ENCODE data around the gene UBA6.
"Not testable (repeated sequence)": the region's sequence is repeated elsewhere in the genome, so short reads cannot be mapped to it uniquely, and the experiment has no call there.

UBA6 gene

DNA sequence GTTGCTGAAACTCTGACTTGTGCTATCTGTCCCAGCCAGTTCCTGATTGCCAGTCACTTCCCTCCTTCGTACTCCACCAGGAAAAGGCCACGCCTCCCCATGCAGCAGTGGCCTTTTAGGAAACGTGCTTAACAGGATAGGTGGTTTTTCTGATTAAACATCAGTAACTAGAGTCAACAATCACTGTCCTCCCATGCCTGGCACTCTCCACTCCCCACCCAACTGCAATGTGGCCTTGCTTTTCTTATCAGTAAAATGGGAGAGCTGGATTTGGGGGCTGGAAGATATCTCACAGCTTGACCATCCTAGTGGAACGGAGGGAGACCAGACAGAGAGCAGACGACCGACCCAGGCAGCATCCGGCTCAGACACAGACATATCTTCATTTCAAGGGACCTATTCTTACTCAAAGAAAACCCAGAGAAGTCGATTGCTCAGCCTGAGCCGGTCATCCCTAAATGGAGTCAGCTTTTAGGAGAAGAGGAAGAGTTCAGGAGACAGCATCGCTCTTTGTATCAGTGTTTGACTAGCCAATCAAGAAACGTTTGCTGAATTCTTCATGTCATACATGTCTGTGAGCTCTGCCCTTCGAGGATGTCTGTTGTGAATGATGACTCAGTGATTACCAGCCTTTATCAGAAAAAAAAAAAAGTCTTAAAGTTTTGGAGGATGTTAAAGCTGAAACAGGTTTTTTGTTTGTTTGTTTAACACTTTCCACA lies 12.7 kb upstream of the UBA6 start:
- TF ChIP-seq, protein P1, sequence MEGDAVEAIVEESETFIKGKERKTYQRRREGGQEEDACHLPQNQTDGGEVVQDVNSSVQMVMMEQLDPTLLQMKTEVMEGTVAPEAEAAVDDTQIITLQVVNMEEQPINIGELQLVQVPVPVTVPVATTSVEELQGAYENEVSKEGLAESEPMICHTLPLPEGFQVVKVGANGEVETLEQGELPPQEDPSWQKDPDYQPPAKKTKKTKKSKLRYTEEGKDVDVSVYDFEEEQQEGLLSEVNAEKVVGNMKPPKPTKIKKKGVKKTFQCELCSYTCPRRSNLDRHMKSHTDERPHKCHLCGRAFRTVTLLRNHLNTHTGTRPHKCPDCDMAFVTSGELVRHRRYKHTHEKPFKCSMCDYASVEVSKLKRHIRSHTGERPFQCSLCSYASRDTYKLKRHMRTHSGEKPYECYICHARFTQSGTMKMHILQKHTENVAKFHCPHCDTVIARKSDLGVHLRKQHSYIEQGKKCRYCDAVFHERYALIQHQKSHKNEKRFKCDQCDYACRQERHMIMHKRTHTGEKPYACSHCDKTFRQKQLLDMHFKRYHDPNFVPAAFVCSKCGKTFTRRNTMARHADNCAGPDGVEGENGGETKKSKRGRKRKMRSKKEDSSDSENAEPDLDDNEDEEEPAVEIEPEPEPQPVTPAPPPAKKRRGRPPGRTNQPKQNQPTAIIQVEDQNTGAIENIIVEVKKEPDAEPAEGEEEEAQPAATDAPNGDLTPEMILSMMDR (IDR thresholded peaks at IDR 0.05; ENCODE audit: low read depth, low read length): no peak
- no peak overlapping the region for H3K4me3 ChIP-seq (ENCODE audit: low read depth, low read length)

DNA sequence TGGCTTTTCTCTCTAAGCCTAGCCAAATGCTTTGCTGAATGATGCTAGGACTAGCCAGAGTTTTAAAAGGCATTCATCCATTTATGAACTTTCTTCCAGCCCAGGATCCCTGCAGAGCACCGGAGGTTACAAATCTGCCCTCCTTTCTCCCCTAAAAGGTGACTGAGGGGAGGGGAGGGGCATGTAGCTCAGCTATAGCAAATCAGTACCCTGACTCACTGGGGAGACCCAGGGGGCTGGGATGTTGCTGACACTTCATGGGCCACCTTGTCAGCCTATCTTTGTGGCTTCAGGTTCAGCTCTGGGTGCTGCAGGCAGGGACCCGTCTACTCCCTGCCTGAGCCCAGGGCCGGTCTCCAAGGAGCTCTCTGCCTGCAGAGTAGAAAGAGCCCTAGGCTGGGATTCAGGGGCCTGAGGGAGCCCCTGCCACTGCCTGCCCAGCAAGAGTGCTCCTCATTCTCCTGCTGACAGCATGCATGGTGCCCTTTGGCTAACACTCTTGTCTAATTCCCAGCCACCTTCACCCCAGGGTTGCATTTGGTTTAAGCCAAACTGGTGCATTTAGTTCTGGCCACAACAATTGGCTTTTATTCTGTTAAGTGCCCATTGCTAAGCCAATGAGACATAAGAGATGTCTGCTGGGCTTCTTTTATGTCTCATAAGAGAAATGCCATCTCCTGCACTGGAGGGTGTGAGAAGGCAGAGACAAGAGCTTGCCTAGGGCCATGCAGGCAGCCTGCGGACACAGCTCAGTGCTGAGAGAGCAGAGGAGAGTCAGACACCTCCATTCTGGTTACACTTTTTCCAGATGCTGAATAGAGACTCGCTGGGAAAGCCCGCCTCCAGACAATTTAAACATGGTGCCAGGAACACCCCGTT lies 11.9 kb upstream of the UBA6 start:
- TF ChIP-seq, protein P1 (IDR thresholded peaks at IDR 0.05; ENCODE audit: low read depth, low read length): no peak
- no peak overlapping the region for H3K4me3 ChIP-seq (ENCODE audit: low read depth, low read length)

DNA sequence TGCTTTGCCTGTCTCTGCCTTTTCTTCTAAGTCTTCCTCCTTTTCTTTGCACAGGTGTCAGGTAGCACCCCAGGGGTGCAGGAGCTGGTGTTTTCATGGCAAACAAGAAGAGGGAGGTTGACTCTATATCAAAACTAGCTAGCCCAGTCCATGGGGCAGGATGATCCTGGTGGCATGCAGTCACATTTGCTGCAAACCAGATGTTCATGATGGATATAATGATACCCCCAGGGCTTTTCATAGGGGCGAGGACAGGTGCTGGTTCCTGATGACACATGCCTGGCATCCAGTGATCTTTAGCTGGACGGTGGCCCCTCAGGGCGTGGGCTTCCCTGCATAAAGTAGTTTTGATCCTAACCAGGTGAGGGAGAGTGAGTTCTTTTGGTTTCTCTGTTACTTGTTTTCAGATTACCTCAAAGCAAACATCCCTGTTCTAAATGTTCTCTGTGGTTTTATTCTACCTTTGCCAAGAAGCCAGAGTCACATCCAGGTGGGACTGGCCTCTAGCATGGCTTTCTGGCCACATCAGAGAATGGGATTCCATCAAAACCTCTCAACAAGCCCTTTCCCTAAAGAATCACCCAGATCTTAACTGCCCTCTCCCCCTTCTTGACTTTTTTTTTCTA lies 11.2 kb upstream of the UBA6 start:
- TF ChIP-seq, protein P1 (IDR thresholded peaks at IDR 0.05; ENCODE audit: low read depth, low read length): no peak
- no peak overlapping the region for H3K4me3 ChIP-seq (ENCODE audit: low read depth, low read length)

DNA sequence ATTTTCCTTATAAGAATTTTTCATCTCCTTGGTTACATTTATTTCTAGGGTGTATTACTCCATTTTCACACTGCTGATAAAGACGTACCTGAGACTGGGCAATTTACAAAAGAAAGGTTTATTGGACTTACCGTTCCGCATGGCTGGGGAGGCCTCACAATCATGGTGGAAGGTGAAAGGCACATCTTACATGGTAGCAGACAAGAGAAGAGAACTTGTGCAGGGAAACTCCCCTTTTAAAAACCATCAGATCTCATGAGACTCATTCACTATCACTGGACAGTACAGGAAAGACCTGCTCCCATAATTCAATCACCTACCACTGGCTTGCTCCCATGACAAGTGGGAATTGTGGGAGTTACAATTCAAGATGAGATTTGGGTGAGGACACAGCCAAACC lies 5.7 kb upstream of the UBA6 start:
- H3K4me3 ChIP-seq (ENCODE audit: low read depth, low read length): not testable (repeated sequence)

DNA sequence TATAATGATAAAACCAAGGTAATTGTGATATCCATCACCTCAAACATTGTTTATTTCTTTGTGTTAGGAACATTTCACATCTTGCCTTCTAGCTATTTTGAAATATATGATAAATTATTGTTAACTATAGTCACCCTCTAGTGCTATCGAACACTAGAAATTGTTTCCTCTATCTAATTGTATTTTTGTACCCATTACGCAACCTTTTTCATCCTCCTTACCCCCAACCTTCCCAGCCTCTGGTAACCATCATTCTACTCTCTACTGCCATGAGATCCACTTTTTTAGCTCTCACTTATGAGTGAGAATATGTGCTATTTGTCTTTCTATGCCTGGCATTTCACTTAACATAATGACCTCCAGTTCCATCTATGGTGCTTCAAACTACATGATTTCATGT lies 3.9 kb upstream of the UBA6 start:
- TF ChIP-seq, protein P1 (IDR thresholded peaks at IDR 0.05; ENCODE audit: low read depth, low read length): no peak
- no peak overlapping the region for H3K4me3 ChIP-seq (ENCODE audit: low read depth, low read length)

DNA sequence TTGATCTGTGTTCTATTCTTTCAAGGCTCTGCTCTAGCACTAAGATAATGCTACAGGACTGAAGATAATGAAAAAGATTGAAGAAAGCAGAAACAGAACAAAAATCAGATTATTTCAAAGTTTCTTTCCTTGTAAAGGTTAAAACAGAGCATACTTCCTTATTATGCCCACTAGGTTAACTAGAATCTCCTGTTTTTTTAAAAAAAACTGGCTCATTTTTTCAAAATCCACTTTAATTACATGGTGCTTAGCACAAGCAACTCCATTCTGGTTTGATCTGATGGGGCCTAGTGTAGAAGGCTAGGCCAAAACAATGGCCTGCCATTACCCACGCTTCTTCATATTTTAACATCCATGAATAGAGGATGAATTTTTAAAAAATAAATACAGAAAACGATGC lies 1.2 kb upstream of the UBA6 start:
- peak overlapping the region; percentile 94 for H3K4me3 ChIP-seq (ENCODE audit: low read depth, low read length)
- TF ChIP-seq, protein P1 (IDR thresholded peaks at IDR 0.05; ENCODE audit: low read depth, low read length): no peak

DNA sequence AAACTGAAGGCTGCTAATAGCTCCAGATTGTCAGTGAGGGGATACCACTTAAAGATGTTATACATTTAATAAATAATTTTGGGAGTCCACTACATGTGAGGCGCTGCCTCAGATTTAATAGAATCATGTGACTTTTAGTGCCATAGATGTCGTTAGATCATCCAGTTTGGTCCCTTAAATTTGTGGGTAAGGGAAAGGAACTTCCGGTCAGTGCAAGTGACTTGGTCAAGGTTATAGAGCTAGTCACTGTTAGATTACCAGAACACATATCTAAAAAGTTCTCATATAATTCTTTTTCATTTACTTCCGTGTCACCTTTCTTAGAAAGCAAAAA lies 529 bp upstream of the UBA6 start:
- TF ChIP-seq, protein P1 (IDR thresholded peaks at IDR 0.05; ENCODE audit: low read depth, low read length): no peak
- H3K4me3 ChIP-seq (ENCODE audit: low read depth, low read length): peak overlapping the region; percentile 94
